Suppressor macrophage (primary cell): ENCODE measurements around the gene CEP120.

Source experiments
- DNase-seq, 4 experiments: peaks; one replicate each; pipeline ENCODE4 v3.0.0-alpha.2; 2020 to 2022

The CEP120 gene

GRCh38 chr5:123297866-123298265 is 125.3 kb downstream of the CEP120 start:
- DNase-seq, result no peak

GRCh38 chr5:123297198-123297831 is 125.9 kb downstream of the CEP120 start:
- no peak for DNase-seq
